ENCODE data around the gene TCEAL3.

- TF ChIP-seq ZNF384 (IDR thresholded peaks at IDR 0.05) (no peak), FOXA1 (IDR thresholded peaks at IDR 0.05) (no peak), SP1 (IDR thresholded peaks at IDR 0.05) (no peak), SUZ12 (IDR thresholded peaks at IDR 0.05) (no peak), ELF4 (IDR thresholded peaks at IDR 0.05) (no peak), FOXM1 (IDR thresholded peaks at IDR 0.05; ENCODE audit: borderline replicate concordance) (no peak), TARDBP (IDR thresholded peaks at IDR 0.05) (no peak), ARNT (IDR thresholded peaks at IDR 0.05) (no peak), HDGF (IDR thresholded peaks at IDR 0.05; ENCODE audit: borderline replicate concordance) (no peak)
Measured at GRCh38 chrX:103630171-103630511, 22.4 kb downstream of the TCEAL3 start.
